ENCODE measurements around the gene CXADR. TPM values are rescaled to one million over a fixed set of nuclear protein-coding genes. Genes with fewer than 3 reads are reported as not detected.

CXADR gene
- total RNA-seq, 1 experiment from 2014 or later, result 24.7 TPM

DNA sequence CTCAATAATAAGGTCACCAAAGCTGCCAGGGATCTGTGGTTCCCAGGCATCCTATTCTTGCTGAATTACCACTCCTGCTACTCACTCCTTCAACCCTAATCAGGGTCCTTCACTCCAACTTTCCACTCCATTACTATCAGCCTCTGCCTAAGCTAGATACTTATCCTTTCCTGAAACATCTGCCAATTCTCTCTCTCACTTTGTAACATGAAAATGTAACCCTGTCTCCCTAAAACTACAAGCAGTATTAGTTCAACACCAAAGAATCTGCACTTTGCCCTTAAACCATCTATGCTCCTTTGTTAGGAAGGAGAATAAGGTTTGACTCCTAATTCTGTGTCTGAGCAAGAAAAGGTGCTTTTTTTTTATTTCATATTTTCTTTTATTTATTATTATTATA is 15.5 kb upstream of the CXADR start:
- no peaks in the 10 kb centered on the region for H3K36me3 ChIP-seq (ENCODE audit: control insufficient read depth, insufficient read depth, low read length)
- intact Hi-C loops (cut with micrococcal nuclease; ENCODE audit: unreplicated experiment), result no loop called here
- no peak overlapping the region for H3K27ac ChIP-seq (ENCODE audit: low read length)
- ChIA-PET POLR2A (no interaction called here), CTCF (no interaction called here)
- DNase-seq (ENCODE audit: low read depth, low spot score) (no peak), ATAC-seq (no peak)
- in situ Hi-C loops (cut with HindIII; ENCODE audit: low pct_unique_long_range_greater_than_20kb, low sequenced_read_pairs), result no loop called here
- H3K4me1 ChIP-seq (ENCODE audit: control insufficient read depth, insufficient read depth, low read length), result peaks cover 6% of the 10 kb centered on the region; the same call in 1 of the 2 replicates
- TF ChIP-seq TCF7L2 (IDR thresholded peaks at IDR 0.05; ENCODE audit: low read depth, low read length) (no peak), POLR2AphosphoS5 (IDR thresholded peaks at IDR 0.05; ENCODE audit: low read depth, low read length) (no peak), SIN3A (IDR thresholded peaks at IDR 0.05; ENCODE audit: borderline replicate concordance, insufficient read depth, low read depth, low read length) (no peak), CTCF (IDR thresholded peaks at IDR 0.05) (no peak)
- TF ChIP-seq, protein P1, sequence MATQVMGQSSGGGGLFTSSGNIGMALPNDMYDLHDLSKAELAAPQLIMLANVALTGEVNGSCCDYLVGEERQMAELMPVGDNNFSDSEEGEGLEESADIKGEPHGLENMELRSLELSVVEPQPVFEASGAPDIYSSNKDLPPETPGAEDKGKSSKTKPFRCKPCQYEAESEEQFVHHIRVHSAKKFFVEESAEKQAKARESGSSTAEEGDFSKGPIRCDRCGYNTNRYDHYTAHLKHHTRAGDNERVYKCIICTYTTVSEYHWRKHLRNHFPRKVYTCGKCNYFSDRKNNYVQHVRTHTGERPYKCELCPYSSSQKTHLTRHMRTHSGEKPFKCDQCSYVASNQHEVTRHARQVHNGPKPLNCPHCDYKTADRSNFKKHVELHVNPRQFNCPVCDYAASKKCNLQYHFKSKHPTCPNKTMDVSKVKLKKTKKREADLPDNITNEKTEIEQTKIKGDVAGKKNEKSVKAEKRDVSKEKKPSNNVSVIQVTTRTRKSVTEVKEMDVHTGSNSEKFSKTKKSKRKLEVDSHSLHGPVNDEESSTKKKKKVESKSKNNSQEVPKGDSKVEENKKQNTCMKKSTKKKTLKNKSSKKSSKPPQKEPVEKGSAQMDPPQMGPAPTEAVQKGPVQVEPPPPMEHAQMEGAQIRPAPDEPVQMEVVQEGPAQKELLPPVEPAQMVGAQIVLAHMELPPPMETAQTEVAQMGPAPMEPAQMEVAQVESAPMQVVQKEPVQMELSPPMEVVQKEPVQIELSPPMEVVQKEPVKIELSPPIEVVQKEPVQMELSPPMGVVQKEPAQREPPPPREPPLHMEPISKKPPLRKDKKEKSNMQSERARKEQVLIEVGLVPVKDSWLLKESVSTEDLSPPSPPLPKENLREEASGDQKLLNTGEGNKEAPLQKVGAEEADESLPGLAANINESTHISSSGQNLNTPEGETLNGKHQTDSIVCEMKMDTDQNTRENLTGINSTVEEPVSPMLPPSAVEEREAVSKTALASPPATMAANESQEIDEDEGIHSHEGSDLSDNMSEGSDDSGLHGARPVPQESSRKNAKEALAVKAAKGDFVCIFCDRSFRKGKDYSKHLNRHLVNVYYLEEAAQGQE (IDR thresholded peaks at IDR 0.05; ENCODE audit: insufficient read depth in 1 of 2, low read depth in 2 of 2, low read length in 1 of 2), result no peak
- BruUV-seq (replicated peaks), result no TSS peak
- no peaks in the 10 kb centered on the region for H3K27me3 ChIP-seq (ENCODE audit: control insufficient read depth, insufficient read depth, low read length)
- H3K4me3 ChIP-seq (ENCODE audit: low read depth in 2 of 2, low read length in 2 of 2), result no peak overlapping the region
- no peaks in the 10 kb centered on the region for H3K9me3 ChIP-seq (ENCODE audit: control insufficient read depth, insufficient read depth, low read depth, low read length)

DNA sequence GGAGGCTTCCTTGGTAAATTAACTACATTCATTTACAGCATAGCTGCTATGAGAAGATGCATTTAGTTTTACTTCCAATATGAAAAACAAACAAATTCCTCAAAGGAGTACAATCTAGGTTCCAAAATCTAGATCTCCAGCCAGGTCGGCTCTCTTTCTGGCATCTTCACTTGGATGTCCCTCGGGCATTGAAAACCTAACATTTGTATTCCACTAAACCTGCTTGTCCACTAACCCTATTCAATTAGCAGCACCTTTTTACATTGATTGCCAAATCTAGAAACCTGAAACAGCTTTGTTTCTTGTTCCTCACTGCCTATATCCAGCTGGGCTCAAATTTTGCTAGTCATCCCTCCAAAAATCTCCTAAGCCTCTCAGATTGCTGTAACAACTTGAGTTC is 14.3 kb upstream of the CXADR start:
- Histone ChIP-seq H3K36me3 (ENCODE audit: control insufficient read depth, insufficient read depth, low read length) (no peaks in the 10 kb centered on the region), H3K27ac (ENCODE audit: low read length) (no peak overlapping the region), H3K27me3 (ENCODE audit: control insufficient read depth, insufficient read depth, low read length) (no peaks in the 10 kb centered on the region), H3K9me3 (ENCODE audit: control insufficient read depth, insufficient read depth, low read depth, low read length) (no peaks in the 10 kb centered on the region), H3K4me3 (ENCODE audit: low read depth in 2 of 2, low read length in 2 of 2) (no peak overlapping the region), H3K4me1 (ENCODE audit: control insufficient read depth, insufficient read depth, low read length) (peaks cover 4% of the 10 kb centered on the region; the same call in 1 of the 2 replicates)
- no peak for DNase-seq (ENCODE audit: low read depth, low spot score)
- intact Hi-C loops (cut with micrococcal nuclease; ENCODE audit: unreplicated experiment) (no loop called here), in situ Hi-C loops (cut with HindIII; ENCODE audit: low pct_unique_long_range_greater_than_20kb, low sequenced_read_pairs) (no loop called here)
- no peak for ATAC-seq
- no TSS peak for BruUV-seq (replicated peaks)
- ChIA-PET POLR2A (no interaction called here), CTCF (no interaction called here)
- TF ChIP-seq, protein P1 (IDR thresholded peaks at IDR 0.05; ENCODE audit: insufficient read depth in 1 of 2, low read depth in 2 of 2, low read length in 1 of 2), result no peak
- TF ChIP-seq POLR2AphosphoS5 (IDR thresholded peaks at IDR 0.05; ENCODE audit: low read depth, low read length) (no peak), TCF7L2 (IDR thresholded peaks at IDR 0.05; ENCODE audit: low read depth, low read length) (no peak), CTCF (IDR thresholded peaks at IDR 0.05) (no peak), SIN3A (IDR thresholded peaks at IDR 0.05; ENCODE audit: borderline replicate concordance, insufficient read depth, low read depth, low read length) (no peak)
